ENCODE data around the gene TPM1. TPM values are rescaled to one million over a fixed set of nuclear protein-coding genes. Genes with fewer than 3 reads are reported as not detected.

Gene TPM1
- total RNA-seq, 1 experiment from 2014 or later, result 298 TPM

- ATAC-seq, result no peak
- no peaks in the 10 kb centered on the region for H3K36me3 ChIP-seq (ENCODE audit: control insufficient read depth, insufficient read depth, low read length)
- no TSS peak for BruUV-seq (replicated peaks)
- TF ChIP-seq TCF7L2 (IDR thresholded peaks at IDR 0.05; ENCODE audit: low read depth, low read length) (no peak), CTCF (IDR thresholded peaks at IDR 0.05) (no peak), SIN3A (IDR thresholded peaks at IDR 0.05; ENCODE audit: borderline replicate concordance, insufficient read depth, low read depth, low read length) (no peak), REST (IDR thresholded peaks at IDR 0.05; ENCODE audit: insufficient read depth in 1 of 2, low read depth in 2 of 2, low read length in 1 of 2) (no peak), POLR2AphosphoS5 (IDR thresholded peaks at IDR 0.05; ENCODE audit: low read depth, low read length) (no peak)
- H3K9me3 ChIP-seq (ENCODE audit: control insufficient read depth, insufficient read depth, low read depth, low read length), result no peaks in the 10 kb centered on the region
- POLR2A ChIA-PET, result no interaction called here
- in situ Hi-C loops (cut with HindIII; ENCODE audit: low pct_unique_long_range_greater_than_20kb, low sequenced_read_pairs), result no loop called here
- H3K4me3 ChIP-seq (ENCODE audit: low read depth in 2 of 2, low read length in 2 of 2), result no peak overlapping the region
- H3K27me3 ChIP-seq (ENCODE audit: control insufficient read depth, insufficient read depth, low read length), result no peaks in the 10 kb centered on the region
- CTCF ChIA-PET, result no interaction called here
- H3K27ac ChIP-seq (ENCODE audit: low read length), result no peak overlapping the region
- H3K4me1 ChIP-seq (ENCODE audit: control insufficient read depth, insufficient read depth, low read length), result no peaks in the 10 kb centered on the region
- intact Hi-C loops (cut with micrococcal nuclease; ENCODE audit: unreplicated experiment), result no loop called here
- DNase-seq (ENCODE audit: low read depth, low spot score), result no peak
Observed at GRCh38 chr15:63023351-63023945, 19.1 kb upstream of the TPM1 start.

GRCh38 chr15:63025460-63025859, 17.1 kb upstream of the TPM1 start:
- H3K4me3 ChIP-seq (ENCODE audit: low read depth in 2 of 2, low read length in 2 of 2), result no peak overlapping the region
- CTCF ChIA-PET, result no interaction called here

More at GRCh38 chr15:63025460-63025859, 17.1 kb upstream of the TPM1 start:
- BruUV-seq (replicated peaks), result no TSS peak
- intact Hi-C loops (cut with micrococcal nuclease; ENCODE audit: unreplicated experiment) (no loop called here), in situ Hi-C loops (cut with HindIII; ENCODE audit: low pct_unique_long_range_greater_than_20kb, low sequenced_read_pairs) (no loop called here)
- Histone ChIP-seq H3K36me3 (ENCODE audit: control insufficient read depth, insufficient read depth, low read length) (no peaks in the 10 kb centered on the region), H3K27me3 (ENCODE audit: control insufficient read depth, insufficient read depth, low read length) (no peaks in the 10 kb centered on the region), H3K4me1 (ENCODE audit: control insufficient read depth, insufficient read depth, low read length) (no peaks in the 10 kb centered on the region), H3K9me3 (ENCODE audit: control insufficient read depth, insufficient read depth, low read depth, low read length) (no peaks in the 10 kb centered on the region), H3K27ac (ENCODE audit: low read length) (no peak overlapping the region)
- ATAC-seq, result peak; percentile 66; the same call in 1 of the 2 replicates
- no peak for DNase-seq (ENCODE audit: low read depth, low spot score)
- TF ChIP-seq TCF7L2 (IDR thresholded peaks at IDR 0.05; ENCODE audit: low read depth, low read length) (no peak), POLR2AphosphoS5 (IDR thresholded peaks at IDR 0.05; ENCODE audit: low read depth, low read length) (no peak), CTCF (IDR thresholded peaks at IDR 0.05) (peak; percentile 10; the same call in 1 of the 2 replicates), REST (IDR thresholded peaks at IDR 0.05; ENCODE audit: insufficient read depth in 1 of 2, low read depth in 2 of 2, low read length in 1 of 2) (no peak), SIN3A (IDR thresholded peaks at IDR 0.05; ENCODE audit: borderline replicate concordance, insufficient read depth, low read depth, low read length) (no peak)
- POLR2A ChIA-PET, result no interaction called here

Measured in Panc1 (cell line).